PC-9 (cell line): ENCODE results near the gene PTPRD. TPM values are rescaled to one million over a fixed set of nuclear protein-coding genes. Genes with fewer than 3 reads are reported as not detected.

ENCODE experiments used
- BruUV-seq: library from RNA; stranded (reverse); fragments of 400-500 nt; replicated peaks from 2 replicates; lab custom pipeline; 2021; lab: Mats Ljungman, UMichigan
- CTCF ChIA-PET: fragments of 300-600 bp; sonication (Branson Sonifier 250); formaldehyde crosslinking; loops from one replicate; lab custom pipeline; 2022; ENCODE audit warnings: antibody characterized with exemption; lab: Charles Lee
- POLR2A ChIA-PET: fragments of 300-600 bp; sonication (Branson Sonifier 250); formaldehyde crosslinking; loops from one replicate; lab custom pipeline; 2022; ENCODE audit warnings: antibody characterized with exemption; ENCODE audit not compliant: unreplicated experiment; lab: Charles Lee
- DNase-seq, 2 experiments: peaks; one replicate each; pipeline versions ENCODE4 v3.0.0 to v3.0.0-alpha.2; 2015 to 2022; ENCODE audit warnings: mixed read lengths in 1 of 2
- H2AFZ ChIP-seq: fragments of 200-600 bp; sonication (generic); 2 replicates; pipeline ENCODE4 v1.8.1; 2017; ENCODE audit warnings: antibody characterized with exemption
- H3F3A ChIP-seq: fragments of 200-600 bp; sonication (generic); 2 replicates; pipeline ENCODE4 v1.8.1; 2017; ENCODE audit warnings: antibody characterized with exemption, mild to moderate bottlenecking, low read depth; ENCODE audit not compliant: insufficient read depth
- H3K27ac ChIP-seq: fragments of 200-600 bp; sonication (generic); 2 replicates; pipeline ENCODE4 v1.6.1; 2016; ENCODE audit warnings: mixed run types
- H3K27me3 ChIP-seq: fragments of 200-600 bp; sonication (generic); 2 replicates; pipeline ENCODE4 v1.6.1; 2016; ENCODE audit warnings: low read depth, mixed run types; ENCODE audit not compliant: insufficient read depth
- H3K36me3 ChIP-seq: fragments of 200-600 bp; sonication (generic); 2 replicates; pipeline ENCODE4 v1.6.1; 2016; ENCODE audit warnings: low read depth, mixed run types
- H3K4me1 ChIP-seq: fragments of 200-600 bp; sonication (generic); replicated peaks from 2 replicates; pipeline ENCODE4 v1.6.1; 2016; ENCODE audit warnings: mixed run types; ENCODE audit not compliant: insufficient read depth
- H3K4me2 ChIP-seq: fragments of 200-600 bp; sonication (generic); 2 replicates; pipeline ENCODE4 v1.6.1; 2017; ENCODE audit warnings: mixed run types
- H3K4me3 ChIP-seq: fragments of 200-600 bp; sonication (generic); 2 replicates; pipeline ENCODE4 v1.6.1; 2016; ENCODE audit warnings: mixed run types
- H3K79me2 ChIP-seq: fragments of 200-600 bp; sonication (generic); 2 replicates; pipeline ENCODE4 v1.6.1; 2017; ENCODE audit warnings: low read depth, mixed run types
- H3K9me2 ChIP-seq: fragments of 200-600 bp; sonication (generic); 2 replicates; pipeline ENCODE4 v1.8.1; 2017; ENCODE audit warnings: mild to moderate bottlenecking; ENCODE audit not compliant: insufficient read depth
- H3K9me3 ChIP-seq: fragments of 200-600 bp; sonication (generic); 2 replicates; pipeline ENCODE4 v1.8.1; 2016; ENCODE audit warnings: low read depth; ENCODE audit not compliant: insufficient read depth
- H4K20me1 ChIP-seq: fragments of 200-600 bp; sonication (generic); 2 replicates; pipeline ENCODE4 v1.8.1; 2017; ENCODE audit not compliant: insufficient read depth
- CTCF ChIP-seq: fragments of 200-600 bp; sonication (generic); conservative IDR thresholded peaks from 2 replicates; pipeline ENCODE4 v1.6.1; 2017; ENCODE audit warnings: mixed run types, antibody characterized with exemption, mild to moderate bottlenecking, moderate library complexity
- EZH2 ChIP-seq: fragments of 200-600 bp; sonication (generic); IDR thresholded peaks from 2 replicates; pipeline ENCODE4 v1.8.0; 2017; ENCODE audit warnings: antibody characterized with exemption, low read depth
- intact Hi-C: fragments of 100-400 bp; cut with micrococcal nuclease; formaldehyde crosslinking; loops from one replicate; pipeline ENCODE4 v1.10.0; 2022; ENCODE audit not compliant: unreplicated experiment
- total RNA-seq: library from RNA; stranded (reverse); gene quantifications from 2 replicates; pipeline ENCODE4 v1.2.3, GENCODE V29; 2021

Gene PTPRD
- total RNA-seq, 1 experiment from 2014 or later, result not detected

DNA sequence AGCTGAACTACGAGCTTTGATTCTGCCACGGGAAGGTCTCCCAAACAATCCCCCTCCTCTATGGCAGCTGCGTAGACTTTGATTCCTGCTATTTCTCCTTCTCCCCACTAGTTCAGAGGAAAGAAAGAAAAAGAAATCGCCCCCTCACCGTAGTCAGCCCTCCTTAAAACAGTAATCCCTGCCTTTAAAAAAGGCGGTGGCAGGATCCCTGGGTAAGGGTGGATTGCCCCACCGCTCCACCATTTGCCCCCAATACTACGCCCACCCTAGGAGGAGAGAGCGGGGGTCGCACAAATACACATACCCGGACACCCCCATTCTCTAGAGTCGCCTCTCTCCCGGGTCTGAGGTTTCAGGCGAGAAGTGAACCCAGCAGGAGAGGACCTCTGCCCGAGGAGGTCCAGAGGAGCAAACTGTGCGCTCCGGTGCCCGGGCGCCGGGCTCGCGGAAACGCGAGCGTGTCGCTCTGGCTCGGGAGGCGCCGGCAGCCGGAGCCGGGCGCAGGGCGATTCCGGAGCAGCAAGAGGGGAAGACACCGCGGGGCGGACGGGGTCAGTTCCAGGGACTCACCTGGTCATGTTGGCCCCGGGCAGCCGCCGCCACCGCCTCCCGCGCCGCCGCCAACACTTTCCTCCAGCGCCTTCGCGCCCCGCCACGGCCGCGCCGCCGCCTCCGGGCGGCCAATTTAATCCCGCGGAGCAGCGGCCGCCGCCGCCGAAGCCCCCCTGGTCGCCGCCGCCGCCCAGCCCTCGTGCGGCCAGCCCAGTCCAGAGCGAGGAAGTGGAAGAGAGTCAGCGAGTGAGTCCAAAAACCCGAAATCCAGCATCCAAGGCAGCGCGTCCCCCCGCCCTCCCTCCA is 1755.5 kb downstream of the PTPRD start:
- Histone ChIP-seq H3K4me2 (no peak overlapping the region), H3K9me3 (no peaks in the 10 kb centered on the region), H3K27me3 (no peaks in the 10 kb centered on the region), H3K4me1 (no peaks in the 10 kb centered on the region), H4K20me1 (no peaks in the 10 kb centered on the region), H3F3A (no peaks in the 10 kb centered on the region), H3K27ac (no peak overlapping the region), H3K79me2 (no peaks in the 10 kb centered on the region), H3K9me2 (no peaks in the 10 kb centered on the region), H3K4me3 (no peak overlapping the region), H3K36me3 (no peaks in the 10 kb centered on the region), H2AFZ (no peak overlapping the region)
- no peak for DNase-seq
- POLR2A ChIA-PET, result no interaction called here
- CTCF ChIA-PET, result no interaction called here
- BruUV-seq, result no TSS peak
- intact Hi-C loops, result no loop called here
- TF ChIP-seq CTCF (no peak), EZH2 (no peak)

GRCh38 chr9:8856396-8857067 is 1756.3 kb downstream of the PTPRD start:
- no peaks in the 10 kb centered on the region for H4K20me1 ChIP-seq

DNA sequence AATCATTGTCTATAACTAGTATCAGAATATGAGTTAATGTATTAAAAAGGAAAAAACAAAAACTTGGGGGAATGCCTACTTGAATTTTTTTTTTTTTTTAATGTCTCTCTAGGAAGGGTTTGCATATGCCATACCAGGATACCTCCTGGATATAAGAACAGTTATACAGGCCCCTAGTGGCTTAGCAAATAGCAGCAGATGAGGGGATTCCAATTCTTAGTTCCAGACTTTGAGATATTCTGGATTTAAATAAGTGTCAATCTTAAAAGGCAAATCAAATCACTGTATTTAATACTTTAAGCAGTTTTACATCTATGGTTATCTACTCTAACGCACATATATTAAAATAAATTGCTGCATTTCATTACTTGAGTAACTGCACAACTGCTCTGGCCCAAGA is 1757.8 kb downstream of the PTPRD start:
- H3K36me3 ChIP-seq, result no peaks in the 10 kb centered on the region
- CTCF ChIA-PET, result no interaction called here
- no peak overlapping the region for H2AFZ ChIP-seq
- no peak for DNase-seq
- H4K20me1 ChIP-seq, result no peaks in the 10 kb centered on the region
- H3K9me3 ChIP-seq, result no peaks in the 10 kb centered on the region
- intact Hi-C loops, result no loop called here
- TF ChIP-seq CTCF (no peak), EZH2 (no peak)
- no peaks in the 10 kb centered on the region for H3K4me1 ChIP-seq
- no peak overlapping the region for H3K4me2 ChIP-seq
- no peaks in the 10 kb centered on the region for H3K27me3 ChIP-seq
- no peaks in the 10 kb centered on the region for H3K9me2 ChIP-seq
- H3K4me3 ChIP-seq, result no peak overlapping the region
- H3K27ac ChIP-seq, result no peak overlapping the region
- H3F3A ChIP-seq, result no peaks in the 10 kb centered on the region
- no peaks in the 10 kb centered on the region for H3K79me2 ChIP-seq
- POLR2A ChIA-PET, result no interaction called here
- no TSS peak for BruUV-seq

More at GRCh38 chr9:8856396-8857067, 1756.3 kb downstream of the PTPRD start:
- intact Hi-C loops, result no loop called here
- Histone ChIP-seq H3K36me3 (no peaks in the 10 kb centered on the region), H2AFZ (no peak overlapping the region), H3K4me1 (no peaks in the 10 kb centered on the region), H3K27me3 (no peaks in the 10 kb centered on the region), H3K4me2 (no peak overlapping the region), H3K79me2 (no peaks in the 10 kb centered on the region), H3K27ac (no peak overlapping the region), H3K4me3 (no peak overlapping the region), H3K9me2 (no peaks in the 10 kb centered on the region), H3K9me3 (no peaks in the 10 kb centered on the region), H3F3A (no peaks in the 10 kb centered on the region)
- ChIA-PET POLR2A (no interaction called here), CTCF (no interaction called here)
- TF ChIP-seq CTCF (no peak), EZH2 (no peak)
- DNase-seq, result no peak
- BruUV-seq, result no TSS peak
